ENCODE data around the gene KLF7.
A peak's percentile ranks its signal among the peaks of the same experiment; 100 is the strongest.

The KLF7 gene

DNA sequence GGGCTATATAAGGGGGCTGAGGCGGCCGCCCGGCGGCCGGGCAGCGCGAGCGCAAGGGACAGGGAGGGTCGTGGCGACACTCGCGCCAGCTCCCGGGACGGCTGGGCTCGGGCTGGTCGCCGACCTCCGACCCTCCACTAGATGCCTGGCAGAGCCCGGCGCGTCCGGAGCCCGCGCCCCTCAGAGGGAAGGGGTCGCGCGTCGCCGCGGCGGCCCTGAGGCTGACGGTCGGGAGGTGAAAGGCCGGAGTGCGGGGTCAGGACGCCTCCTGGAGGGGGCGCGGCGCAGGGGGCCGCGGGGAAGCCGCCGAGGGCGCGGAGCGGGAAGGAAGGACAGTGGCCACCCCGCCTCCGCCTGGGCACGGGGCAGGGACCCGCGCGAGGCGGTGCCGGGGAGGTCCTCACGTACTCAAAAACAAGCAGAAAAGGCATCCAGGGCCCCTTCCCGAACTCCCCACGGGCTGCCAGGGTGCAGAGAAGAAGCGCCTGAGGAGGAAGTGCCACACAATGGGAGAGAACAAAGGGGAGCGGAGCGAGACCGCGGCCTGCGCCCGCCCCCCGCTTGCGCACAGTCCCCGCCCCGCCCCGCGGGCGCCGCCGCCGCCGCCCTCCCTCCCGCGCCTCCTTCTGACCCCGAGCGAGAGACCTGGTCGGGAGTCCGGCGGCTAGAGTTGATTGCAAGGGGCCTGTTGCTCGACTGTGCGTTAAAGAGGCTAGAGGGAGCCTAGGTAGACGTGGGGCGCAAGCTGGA, 776 bp upstream of the KLF7 start:
- DNase-seq, result peak; percentile 64

DNA sequence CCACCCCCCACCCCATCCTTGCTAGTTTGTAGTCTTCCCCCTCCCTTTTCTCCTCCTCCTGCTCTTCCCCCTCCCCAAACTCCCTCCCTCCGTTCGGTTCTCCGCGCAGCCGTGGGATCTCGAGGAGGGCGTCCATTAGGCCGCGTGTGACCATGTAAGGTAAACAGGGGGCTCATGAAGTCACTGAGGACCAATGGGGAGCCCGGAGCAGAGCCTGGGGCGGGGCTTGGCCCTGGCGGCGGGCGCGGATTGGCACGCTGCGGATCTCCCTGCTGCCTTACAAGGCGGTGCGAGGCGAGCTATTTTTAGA, 246 bp upstream of the KLF7 start:
- DNase-seq, result peak; percentile 95

DNA sequence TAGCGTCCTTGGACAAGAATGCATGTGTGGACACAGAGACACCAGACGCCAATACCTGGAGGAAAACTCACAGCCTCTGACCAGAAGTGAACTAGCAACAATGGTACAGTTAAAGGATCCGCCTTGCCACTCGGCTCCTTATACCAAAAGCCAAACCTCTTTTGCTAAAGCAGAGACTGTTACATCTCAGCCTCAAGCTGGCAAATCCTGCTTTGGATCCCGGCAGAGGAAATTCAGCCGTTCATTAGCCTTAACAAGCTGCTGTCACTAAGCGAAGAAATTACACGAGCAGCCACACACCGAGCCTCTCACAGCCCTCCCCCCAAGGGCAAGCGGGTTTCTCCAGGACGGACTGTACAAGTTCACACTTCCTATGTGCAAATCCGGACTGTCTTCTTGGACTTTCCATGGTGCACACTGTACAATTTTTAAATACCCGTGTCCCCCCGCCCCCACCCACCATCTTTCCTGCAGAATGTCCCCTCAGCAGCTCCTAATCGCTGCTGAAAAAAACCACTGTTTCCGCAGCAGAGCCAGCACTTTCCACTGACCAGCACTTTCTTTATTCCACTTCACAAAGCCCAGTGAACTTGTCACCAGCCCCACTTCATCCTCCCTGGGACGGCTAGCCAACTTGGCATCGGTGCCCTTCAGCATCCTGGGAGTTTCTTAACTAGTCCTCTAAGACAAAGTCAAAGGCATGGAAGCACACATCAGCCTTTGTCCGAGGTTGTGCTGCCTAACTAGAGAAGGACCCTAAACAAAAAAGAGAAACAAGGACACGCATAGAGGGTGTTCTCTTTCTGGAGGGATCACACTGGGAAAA, 1.5 kb downstream of the KLF7 start:
- DNase-seq, result no peak

DNA sequence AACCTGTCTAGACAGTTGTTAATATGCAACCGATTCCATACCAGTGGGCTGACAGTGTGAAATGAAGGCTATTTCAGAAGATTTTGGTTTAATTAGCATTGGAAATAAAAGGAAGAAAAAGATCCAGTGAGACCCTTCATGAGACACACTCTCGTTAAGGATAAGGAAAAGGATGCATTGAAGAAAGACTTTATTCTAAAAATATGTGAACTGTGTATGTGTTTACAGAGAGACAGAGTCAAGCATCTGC, 2.1 kb downstream of the KLF7 start:
- DNase-seq, result no peak

DNA sequence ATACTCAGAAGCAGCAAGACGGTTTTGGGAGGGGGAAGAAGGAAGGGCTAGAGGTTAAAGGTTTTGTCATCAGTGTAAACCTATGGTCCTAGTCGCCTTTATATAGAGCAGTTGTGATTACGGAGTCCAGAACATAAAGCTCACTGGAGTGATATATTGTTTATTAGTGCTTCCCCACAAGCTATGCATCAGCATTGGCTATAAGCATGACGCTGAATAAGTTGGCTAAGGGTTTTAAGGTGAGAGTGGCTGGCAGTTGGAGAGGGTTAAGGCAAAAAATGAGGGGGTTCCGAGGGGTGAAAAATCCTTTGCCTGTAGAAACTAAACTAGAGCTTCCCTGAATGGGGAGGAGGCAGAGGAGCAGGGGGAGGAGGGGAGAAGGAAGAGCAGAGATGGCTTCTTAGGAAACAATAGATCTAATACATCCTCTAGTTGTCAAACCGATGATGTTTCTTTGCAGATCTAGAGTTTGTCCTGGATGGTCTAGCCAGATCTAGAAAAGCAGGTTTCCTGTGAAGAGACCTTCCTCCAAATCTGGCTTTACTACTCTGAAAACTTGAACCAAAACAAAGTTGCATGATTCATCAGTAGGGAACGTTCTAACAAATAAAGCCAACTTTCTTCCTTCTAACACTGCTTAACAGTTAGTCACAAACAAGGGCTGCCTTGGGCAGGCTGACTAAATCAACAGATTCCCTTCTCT, 2.5 kb downstream of the KLF7 start:
- DNase-seq, result no peak

DNA sequence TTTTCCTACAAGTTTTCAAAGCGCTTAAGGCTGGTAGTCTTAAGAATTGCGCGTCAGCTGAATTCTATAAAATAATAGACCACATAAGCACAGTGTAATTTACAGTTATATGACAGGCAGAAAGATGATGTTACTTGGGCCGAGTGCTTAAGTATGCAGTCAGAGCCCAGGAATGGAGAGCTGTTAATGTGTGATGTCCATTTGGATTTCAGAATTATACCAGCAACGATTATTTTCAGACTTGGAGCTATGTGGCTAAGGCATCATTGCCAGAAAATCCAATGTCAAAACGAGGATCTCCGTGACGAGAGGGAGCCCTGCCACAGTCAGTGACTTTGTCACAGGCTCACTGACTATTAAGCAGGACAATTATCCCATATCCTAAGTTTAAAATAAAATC, 3.4 kb downstream of the KLF7 start:
- DNase-seq, result no peak

DNA sequence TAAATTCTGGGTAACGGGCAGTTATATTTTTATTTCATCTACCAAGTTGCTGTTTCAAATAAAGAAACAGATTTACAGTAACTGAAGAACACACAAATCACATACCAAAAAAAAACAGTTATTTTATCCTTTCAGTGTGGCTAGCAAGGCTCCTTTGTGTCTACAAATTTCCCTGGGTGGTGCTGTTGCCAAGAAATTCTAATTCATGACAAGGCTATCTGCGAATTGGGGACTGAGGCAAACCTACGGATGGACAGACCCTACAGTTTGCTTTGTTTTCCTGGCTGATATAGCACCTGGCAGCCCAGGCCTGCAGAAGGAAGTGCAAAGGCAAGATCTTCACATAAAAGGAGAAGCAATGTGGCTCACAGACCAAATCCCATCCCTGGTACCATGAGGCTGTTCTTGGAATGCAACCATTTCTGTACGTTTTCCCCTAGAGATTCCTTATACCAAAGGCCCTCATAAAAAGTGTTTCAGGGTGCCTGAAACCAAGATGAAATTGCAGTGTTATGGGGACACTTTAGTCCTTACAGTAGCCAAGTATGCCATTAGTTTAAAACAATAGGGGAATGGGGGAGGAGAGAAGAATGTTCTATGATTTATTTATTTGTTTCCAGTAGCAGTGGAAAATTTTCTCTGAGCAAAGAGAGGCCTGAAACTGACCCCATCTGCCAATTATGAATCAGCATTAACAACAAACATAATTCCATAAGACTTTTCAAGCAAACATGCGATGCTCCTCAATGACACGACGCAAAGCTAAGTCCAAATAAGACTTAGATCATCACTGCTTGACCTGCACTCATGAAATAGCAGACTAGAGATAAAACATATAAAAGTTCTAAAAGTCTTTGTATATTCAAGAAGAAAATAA, 4.3 kb downstream of the KLF7 start:
- no peak for DNase-seq

DNA sequence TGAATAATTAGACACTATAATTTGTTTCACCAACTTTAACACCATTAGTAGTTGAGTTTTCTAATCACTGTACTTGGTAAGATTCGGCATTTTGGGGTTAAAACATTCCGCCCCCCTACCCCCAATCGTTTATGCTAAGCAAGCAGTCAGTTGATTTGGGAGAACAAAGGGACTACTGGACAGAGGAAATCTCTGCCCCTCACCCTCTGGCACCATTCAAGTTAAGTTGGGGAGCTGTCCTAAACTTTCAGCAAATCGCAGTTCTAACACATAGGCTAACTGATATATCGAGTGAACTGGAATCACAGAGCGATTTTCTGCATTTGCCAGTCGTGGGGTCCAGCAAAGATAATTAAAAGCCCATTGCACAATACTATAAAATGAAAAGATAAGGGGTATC, 5.6 kb downstream of the KLF7 start:
- no peak for DNase-seq

DNA sequence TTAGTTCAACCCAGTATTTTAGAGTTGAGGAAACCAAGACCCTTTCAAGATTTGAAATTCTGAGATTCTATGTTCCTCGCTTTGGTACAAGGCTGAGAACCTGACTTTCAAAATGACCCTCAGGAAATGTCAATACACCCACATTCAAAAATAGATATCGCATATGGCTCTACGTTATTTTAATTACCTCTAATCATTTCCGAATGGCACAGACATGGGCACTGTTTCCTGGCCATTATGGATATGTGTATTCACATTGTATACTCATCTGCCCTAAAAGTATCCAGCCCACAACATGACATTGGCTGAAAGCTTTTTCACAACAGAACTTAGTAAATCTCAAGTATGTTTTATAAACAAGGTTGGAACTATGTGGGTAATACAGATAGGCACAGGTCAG, 6.7 kb downstream of the KLF7 start:
- DNase-seq, result no peak

DNA sequence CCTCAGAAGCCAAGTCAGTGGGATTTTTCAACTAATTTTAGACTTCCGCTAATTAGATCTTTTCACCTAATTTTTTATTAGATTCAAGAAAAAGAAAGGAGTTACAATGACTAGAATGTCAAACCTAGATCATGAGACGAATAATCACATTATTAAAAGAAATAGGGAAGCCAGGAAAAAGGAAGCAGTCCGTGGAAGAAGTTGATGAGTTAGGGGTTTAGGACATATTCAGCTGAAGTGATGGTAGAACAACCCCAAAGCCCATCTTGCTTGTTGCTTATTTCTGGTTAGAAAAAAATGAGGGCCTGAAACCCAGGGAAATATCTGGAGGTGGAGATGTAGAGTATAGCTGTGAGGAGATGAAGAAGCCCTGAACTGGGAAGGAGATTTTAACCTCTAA, 8.0 kb downstream of the KLF7 start:
- DNase-seq, result no peak

DNA sequence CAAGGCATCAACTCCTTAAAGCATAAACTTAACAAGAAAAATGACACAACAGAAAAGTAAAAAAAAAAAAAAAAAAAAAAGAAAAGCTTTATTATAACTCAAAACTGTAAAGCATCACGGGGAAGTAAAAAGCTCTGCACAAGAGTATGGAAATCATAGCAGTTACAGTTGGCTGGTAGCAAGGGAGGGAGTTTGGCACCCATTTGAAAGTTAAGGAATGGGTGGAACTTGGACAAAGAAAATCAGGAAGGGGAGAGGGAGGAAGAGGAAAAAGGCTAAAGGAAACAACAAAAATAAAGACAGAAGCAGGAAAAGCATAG, 8.6 kb downstream of the KLF7 start:
- DNase-seq, result no peak

DNA sequence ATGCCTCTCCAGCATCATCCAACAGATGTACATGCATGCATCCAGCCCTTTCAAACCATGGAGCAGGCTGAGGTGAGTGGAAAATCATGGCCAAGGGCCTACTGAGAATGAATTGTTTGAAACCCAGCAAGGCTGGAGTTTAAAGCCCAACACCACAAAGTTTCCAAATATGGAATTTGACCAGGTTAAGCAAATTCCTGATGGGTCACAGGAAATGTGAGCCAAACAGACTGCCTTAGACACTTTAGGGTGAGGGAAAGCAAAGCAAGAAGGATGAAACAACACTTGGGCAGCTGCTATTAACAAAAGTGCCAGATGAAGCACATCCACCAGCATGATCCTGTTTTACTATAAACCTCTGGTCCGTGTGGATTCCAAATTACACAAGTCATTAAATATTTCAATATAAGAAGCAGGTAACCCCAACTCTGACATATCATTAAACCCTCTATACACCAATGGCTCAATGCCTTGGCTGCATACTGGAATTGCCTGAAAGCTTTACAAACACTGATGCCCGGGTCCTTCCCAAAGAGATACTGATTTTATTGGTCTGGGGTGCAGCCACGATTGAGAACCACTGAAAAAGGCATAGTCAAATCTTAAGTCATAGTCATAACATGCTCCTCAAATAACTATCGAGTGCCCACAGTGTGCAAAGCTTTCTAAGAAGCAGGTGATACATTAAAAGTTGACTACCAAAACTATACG, 9.1 kb downstream of the KLF7 start:
- DNase-seq, result no peak

DNA sequence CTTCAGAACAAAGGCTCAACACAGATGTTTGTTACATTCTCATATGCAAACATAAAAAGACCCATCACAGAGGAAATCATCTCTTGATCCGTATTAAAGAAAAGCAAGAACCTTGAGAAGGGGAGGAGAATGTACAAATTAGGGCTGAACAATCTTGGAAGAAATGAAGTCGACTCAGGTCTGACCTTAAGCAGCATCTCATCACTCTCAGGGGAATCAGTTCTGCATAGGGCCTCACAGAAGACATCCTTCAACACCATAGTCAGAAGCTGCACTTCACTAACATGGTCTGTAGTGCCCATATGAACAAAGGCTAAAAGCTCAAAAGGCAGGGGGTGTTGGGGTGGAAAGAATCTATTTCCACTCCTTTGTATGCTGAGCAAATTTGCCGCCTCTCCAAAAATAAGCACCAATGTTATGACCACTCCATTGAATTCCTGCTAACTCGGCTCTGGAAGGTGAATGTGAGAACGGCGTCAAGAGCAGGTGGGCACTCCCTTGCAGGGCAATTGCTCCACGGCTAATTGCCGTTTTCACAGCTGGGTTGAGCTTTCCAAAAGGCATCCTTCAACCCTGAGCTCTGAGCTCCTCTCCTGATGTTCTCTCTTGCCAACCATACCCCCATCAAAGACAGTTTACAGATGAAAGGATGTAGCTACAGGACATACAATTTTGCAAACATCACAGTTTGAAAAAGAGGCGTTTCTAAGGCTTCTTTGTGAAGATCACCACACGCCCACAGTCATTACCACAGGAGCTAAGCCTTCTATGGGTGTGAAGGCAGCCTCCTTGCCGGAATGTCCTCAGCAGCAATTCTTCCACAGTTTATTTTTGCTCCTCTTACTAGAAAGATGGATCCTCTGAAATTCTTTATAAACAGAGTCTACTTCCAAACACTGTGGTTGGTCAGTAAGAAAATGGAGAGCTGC, 10.0 kb downstream of the KLF7 start:
- no peak for DNase-seq

DNA sequence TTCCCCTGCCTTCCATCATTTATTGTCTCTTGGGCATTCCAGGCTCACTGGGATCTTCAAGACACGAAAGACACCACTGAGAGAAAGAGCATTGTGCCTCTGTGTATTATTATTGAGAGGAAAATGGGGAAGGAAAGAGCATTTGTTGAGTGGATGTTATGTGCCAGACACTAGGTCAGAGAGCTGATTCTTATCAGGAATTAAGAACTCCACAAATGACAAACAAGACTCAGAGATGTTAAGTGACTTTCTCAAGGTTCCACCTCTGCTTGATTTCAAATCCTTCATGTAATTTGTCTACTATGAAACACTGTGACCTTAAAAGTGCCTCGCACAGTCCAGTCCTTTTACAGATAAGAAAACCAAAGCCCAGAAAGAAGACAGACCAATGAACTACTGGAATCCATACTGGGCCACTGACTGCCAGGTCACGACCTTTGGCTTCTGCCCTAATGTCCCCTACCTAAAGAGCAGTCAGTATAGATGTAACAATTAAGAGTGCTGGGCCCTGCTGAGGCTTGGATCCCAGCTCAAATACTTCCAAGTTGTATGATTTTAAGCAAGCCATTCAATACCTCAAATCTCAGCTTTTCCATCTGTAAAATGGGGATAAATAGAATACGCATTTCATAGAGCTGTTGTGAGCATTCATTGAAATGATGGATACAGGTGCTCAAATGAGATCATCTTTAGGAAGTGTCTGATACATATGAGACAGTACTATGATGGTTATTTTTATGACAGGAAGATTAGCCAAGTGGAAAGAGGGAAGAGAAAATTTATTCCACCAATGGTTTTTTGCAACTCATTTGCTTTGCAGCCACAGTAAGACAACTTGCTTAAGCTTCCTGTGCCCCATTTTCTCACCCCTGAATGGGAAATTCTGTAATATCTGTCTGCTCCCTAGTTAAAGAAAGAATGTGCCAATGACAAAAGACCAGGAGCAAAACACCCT, 10.9 kb downstream of the KLF7 start:
- DNase-seq, result no peak

DNA sequence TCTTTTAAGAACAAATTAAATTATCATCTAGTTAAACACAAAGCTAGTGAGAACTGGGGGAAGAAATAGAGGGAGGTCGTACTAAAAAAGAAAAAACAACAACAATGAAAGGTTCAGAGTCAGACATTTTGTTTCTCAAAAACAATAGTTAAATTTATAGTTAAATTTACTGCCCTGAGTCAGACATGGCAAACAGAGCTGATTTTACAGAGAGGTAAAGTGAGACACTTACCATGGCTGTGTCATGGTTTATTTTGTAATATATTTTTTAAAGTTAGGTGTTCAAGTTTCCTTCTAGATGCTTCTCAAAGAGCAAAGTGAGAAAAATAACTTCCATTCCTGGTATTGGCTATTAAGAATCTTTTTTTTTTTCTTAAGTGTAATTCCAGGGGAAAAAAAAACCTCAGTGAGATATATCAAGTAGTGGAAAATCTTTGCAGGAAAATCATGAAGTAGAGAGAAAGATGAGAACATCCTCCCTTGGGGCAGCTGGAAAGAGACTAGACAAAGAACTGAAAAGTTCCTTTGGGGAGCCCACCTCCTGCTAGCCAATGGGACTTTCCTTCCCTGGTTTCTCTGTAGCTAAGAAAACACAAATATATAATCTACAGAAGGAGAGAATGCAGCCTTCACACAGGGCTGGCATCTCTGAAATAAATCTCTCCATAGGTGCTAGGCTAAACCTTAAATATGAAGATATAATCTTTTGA, 12.3 kb downstream of the KLF7 start:
- DNase-seq, result no peak

DNA sequence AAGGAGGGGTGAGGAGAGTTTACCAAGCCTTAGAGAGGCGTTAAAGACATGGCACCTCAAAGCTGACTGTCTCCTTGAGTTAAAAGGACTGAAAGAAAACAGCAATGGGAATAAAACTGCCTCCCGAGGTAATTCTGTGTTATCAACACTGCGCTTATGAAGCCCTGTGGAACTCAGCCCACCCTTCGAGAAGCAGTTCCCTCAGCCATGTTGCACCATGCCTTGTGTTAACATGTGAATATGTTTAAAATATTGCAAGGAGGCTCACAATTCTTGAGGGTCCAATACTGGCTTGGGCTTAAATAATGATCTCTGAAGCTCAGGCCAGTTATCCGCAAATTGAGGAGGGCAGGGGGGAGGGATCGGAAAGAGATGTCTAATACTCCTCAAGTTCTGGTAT, 14.7 kb downstream of the KLF7 start:
- DNase-seq, result no peak

DNA sequence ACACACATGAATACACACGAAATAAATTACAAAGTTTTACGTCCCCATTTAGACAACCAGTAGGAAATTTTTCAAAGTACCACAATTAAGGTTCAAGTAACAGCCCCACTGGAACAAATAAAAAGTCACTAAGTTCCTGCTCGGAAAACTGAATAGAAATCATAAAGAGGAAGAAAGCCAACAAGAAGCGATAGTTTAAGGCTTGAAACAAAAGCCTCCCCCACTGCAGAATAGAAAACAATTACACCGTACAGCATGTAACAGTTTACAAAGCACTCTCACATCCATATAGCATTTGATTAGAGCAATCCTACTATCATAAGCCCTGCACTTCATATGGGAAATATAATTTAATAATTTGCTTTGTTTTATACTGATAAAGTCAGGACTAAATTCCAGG, 15.5 kb downstream of the KLF7 start:
- no peak for DNase-seq

DNA sequence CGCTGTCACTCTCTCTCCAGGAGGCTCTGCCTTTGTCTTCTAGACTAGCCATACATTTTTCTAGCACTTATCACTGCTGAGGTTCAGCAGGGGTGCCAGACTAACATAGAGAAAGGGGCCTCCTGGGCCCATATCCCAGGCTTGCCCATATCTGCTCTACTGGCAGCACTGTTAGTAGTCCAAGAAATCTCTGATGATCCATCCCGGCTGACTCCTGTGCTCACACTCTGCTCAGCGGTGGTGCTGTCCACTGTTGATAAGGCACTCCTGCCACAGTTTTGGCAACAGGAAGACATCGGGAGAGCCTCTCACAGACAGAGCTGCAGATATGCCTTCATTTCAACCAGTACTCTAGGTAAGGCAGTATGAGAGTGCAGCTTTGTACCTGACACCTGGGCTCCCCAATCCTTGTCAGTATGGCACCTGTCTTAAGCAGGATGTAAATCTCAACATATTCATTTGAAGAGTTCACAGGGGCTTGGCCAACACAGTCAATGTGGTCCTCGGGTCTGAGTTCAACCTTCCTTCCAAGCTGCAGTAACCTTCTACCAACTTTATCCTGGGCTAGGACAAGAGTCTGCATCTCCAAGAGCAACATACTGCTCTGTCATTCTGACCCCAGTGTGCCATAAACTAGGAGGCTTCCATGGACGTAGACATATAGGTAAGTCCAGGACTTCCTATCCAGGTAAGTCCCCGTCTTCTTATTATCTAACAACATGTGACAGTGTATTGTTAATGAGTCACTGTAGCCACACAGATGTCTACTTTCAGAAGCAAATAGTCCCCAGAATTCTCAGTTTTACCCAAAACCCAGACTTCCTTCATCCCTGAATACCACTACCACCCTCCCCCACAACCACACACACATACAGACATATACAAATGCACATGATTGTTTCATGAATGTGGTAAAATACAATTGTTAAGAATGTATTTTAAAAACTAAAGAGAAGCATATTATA, 16.2 kb downstream of the KLF7 start:
- no peak for DNase-seq

DNA sequence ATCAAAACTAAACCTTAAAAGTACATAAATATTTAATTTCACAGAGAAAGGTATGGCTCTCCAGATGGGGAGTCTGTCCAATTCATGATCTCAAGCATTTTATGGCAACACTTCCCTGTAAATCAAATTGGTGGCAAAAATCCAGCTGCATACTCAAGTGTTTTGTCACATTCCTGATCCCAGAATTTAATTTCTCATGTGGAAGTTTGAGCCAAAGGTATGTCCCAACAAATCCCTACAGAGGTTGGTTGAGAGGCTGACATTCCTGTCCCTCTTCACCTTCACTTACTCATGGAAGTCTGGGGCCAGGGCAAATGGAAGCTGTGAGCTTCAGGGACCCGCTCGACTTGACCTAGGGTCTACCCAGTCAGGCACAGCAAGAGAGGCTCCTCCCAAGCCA, 17.7 kb downstream of the KLF7 start:
- no peak for DNase-seq
